Measurements from ENCODE around the gene RET. TPM values are rescaled to one million over a fixed set of nuclear protein-coding genes. Genes with fewer than 3 reads are reported as not detected.

RET gene
- total and polyA plus RNA-seq, 2 of the 8 experiments (the other 6 are each of a cell fraction or from before 2014, with no cell fraction given) = 6.7 to 8.4 TPM

DNA sequence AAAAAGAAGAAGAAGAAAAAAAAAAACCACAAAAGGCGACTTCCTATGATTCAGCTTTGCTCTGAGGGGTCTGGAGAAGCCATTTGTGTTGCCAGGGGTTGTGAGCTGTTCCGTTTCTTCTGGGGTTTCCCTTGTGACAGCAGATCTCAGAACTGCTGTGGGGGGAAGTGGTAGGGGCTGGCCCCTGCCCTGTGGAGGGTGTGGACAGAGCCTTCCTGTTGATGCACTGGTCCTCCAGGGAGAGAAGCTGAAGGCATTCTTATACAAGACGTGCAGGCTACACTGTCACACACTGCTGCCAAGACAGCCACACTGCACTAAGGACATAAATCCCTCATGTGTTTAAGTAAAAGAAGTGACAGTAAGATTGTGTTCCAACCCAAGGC lies 44.1 kb downstream of the RET start:
- no peak overlapping the region for H4K5ac ChIP-seq (ENCODE audit: insufficient read length, low read depth, low read length)
- H3K79me2 ChIP-seq (ENCODE audit: control insufficient read depth in 1 of 2, insufficient read depth in 2 of 2, low read length in 2 of 2) = no peaks in the 10 kb centered on the region
- H3K56ac ChIP-seq (replicated peaks; ENCODE audit: insufficient read length, low read depth, low read length) = no peak overlapping the region
- H3K4me1 ChIP-seq (replicated peaks in 1 of 4; ENCODE audit: control insufficient read depth in 3 of 4, insufficient read depth in 4 of 4, low read length in 3 of 4) = no peaks in the 10 kb centered on the region
- peaks cover 0 to 3% of the 10 kb centered on the region in 2 experiments for H4K20me1 ChIP-seq (replicated peaks in 1 of 2; ENCODE audit: control insufficient read depth in 1 of 2, insufficient read depth in 2 of 2, low read length in 2 of 2)
- 71% methylated on average over 3 of the region's 3 CpGs; no CpG with 5 or more reads in 1 of the 2 experiments for WGBS, 2 experiments (ENCODE audit: extremely low coverage in 1 of 2, insufficient coverage in 1 of 2, insufficient read length in 1 of 2, insufficient replicate concordance in 2 of 2, low coverage in 1 of 2, low lambda C conversion rate in 2 of 2, missing lambda C conversion rate in 1 of 2)
- H2BK5ac ChIP-seq (ENCODE audit: low read depth, low read length) = no peak overlapping the region
- H2AK5ac ChIP-seq (ENCODE audit: low read depth, low read length) = no peak overlapping the region
- H3K27me3 ChIP-seq (replicated peaks in 1 of 4; ENCODE audit: control insufficient read depth in 3 of 4, extremely low read depth in 1 of 4, insufficient read depth in 3 of 4, low read length in 3 of 4) = no peaks in the 10 kb centered on the region
- H2BK12ac ChIP-seq (ENCODE audit: low read depth, low read length) = no peak overlapping the region
- no peaks in the 10 kb centered on the region; a peak in 2 of 8 replicates for H3K36me3 ChIP-seq (ENCODE audit: control insufficient read depth in 2 of 4, insufficient read depth in 4 of 4, low read length in 3 of 4)
- H3K23ac ChIP-seq (ENCODE audit: insufficient read length) = no peak overlapping the region
- H3K4me3 ChIP-seq (ENCODE audit: extremely low read depth in 1 of 4, insufficient read depth in 2 of 4, low read depth in 3 of 4, low read length in 4 of 4) = no peak overlapping the region
- FAIRE-seq = no peak
- no peak overlapping the region for H3K4ac ChIP-seq (replicated peaks; ENCODE audit: insufficient read length, low read depth, low read length)
- DNase-seq (ENCODE audit: low read depth in 1 of 2, low spot score in 2 of 2) = no peak
- no peak overlapping the region for H3K14ac ChIP-seq (ENCODE audit: insufficient read length)
- H4K91ac ChIP-seq (replicated peaks; ENCODE audit: insufficient read length, low read length) = no peak overlapping the region
- ChIA-PET POLR2A (ENCODE audit: partially characterized antibody) (no interaction called here), CTCF (ENCODE audit: partially characterized antibody) (interaction anchor here (1.2 to 1.4 kb wide), 3 partner anchors 8 to 81 kb away, joined by 3 to 8 read pairs (median 7); no protein-coding TSS in a partner anchor)
- no peak overlapping the region for H2BK20ac ChIP-seq (ENCODE audit: low read length)
- no peak overlapping the region for H3K9ac ChIP-seq (replicated peaks in 1 of 4; ENCODE audit: extremely low read depth in 1 of 4, low read depth in 3 of 4, low read length in 3 of 4)
- no peak overlapping the region for H2BK120ac ChIP-seq (replicated peaks; ENCODE audit: low read depth, low read length)
- H3K27ac ChIP-seq (ENCODE audit: low read depth, low read length) = no peak overlapping the region
- no peak overlapping the region for H2AFZ ChIP-seq (ENCODE audit: low read length)
- H2BK15ac ChIP-seq (ENCODE audit: low read length) = no peak overlapping the region
- no peak overlapping the region for H3K18ac ChIP-seq (ENCODE audit: extremely low read depth, low read length)
- no peak for TF ChIP-seq POU5F1 (IDR thresholded peaks at IDR 0.05; ENCODE audit: low read depth, low read length)
- TF ChIP-seq BCL11A (IDR thresholded peaks at IDR 0.05; ENCODE audit: low read depth in 2 of 2, low read length in 2 of 2) = no peak
- TF ChIP-seq CBX5 (IDR thresholded peaks at IDR 0.05; ENCODE audit: low read depth, low read length) = no peak
- no peak for TF ChIP-seq CEBPB (IDR thresholded peaks at IDR 0.05; ENCODE audit: low read depth, low read length)
- no peak for TF ChIP-seq RFX5 (IDR thresholded peaks at IDR 0.05; ENCODE audit: borderline replicate concordance, low read depth, low read length)
- no peak for TF ChIP-seq JUND (IDR thresholded peaks at IDR 0.05; ENCODE audit: low read length)
- TF ChIP-seq SRF (IDR thresholded peaks at IDR 0.05; ENCODE audit: low read depth, low read length) = no peak
- TF ChIP-seq SAP30 (IDR thresholded peaks at IDR 0.05; ENCODE audit: insufficient read depth, insufficient replicate concordance, low read length) = no peak
- no peaks in the 10 kb centered on the region for H3K9me3 ChIP-seq (ENCODE audit: insufficient read depth in 2 of 2, low read depth in 1 of 2, low read length in 1 of 2)
- H3K23me2 ChIP-seq (ENCODE audit: low read depth, low read length) = no peaks in the 10 kb centered on the region
- no peak overlapping the region for H4K8ac ChIP-seq (ENCODE audit: extremely low read depth, insufficient read depth, low read length)
- no peaks in the 10 kb centered on the region for H3K79me1 ChIP-seq (ENCODE audit: low read depth, low read length)
- H3K4me2 ChIP-seq (ENCODE audit: insufficient read depth in 1 of 2, low read depth in 2 of 2, low read length in 2 of 2) = no peak overlapping the region

Measured in H1 (cell line).